Purkinje cell (primary cell): Measurements from ENCODE around the gene DDRGK1. TPM values are rescaled to one million over a fixed set of nuclear protein-coding genes. Genes with fewer than 3 reads are reported as not detected.

Source experiments
- polyA plus RNA-seq: library from polyadenylated mRNA; unstranded; fragments of >200 nt; fragmentation: Nextera tagmentation; gene quantifications from 2 replicates; pipeline ENCODE4 v1.2.1, GENCODE V29; 2014

DDRGK1 gene
- polyA plus RNA-seq, result 36.2 and 44.5 TPM in 2 replicates

DNA sequence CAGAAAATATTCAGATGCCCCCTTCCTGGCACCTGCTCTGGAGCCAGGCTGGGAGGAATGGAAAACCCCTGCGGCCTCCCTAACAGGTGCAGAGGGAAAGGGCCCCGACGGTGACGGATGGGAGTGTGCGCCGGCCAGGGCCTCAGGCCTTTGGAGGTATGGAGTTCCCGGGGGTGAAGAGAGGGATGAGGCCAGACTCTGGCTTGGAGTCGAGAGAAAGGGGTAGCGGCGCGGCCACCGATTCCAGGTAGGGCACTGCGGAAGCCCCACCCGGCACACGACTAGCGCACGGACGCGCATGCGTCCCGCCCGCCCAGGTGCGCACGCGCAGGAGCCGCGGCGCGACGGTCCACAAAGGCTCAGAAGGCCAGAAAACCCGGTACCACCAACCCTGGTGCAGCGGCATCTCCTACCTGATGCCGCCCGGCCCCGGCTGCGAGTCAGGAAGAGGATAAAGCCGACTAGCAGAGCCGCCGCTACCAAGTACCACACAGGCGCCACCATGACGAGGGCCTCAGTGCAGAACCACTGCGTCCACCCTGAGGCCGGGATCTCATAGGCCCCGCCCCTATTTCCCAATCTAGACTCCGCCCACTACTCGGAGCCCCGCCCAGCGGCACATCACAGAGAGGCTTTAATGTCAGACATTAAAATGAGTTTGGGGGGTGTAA lies at the start of gene DDRGK1:
TSS of gene DDRGK1 (minus strand) at position 559 of the 671 bp plus-strand sequence. CDS start at position 504, 55 bp downstream.

DNA sequence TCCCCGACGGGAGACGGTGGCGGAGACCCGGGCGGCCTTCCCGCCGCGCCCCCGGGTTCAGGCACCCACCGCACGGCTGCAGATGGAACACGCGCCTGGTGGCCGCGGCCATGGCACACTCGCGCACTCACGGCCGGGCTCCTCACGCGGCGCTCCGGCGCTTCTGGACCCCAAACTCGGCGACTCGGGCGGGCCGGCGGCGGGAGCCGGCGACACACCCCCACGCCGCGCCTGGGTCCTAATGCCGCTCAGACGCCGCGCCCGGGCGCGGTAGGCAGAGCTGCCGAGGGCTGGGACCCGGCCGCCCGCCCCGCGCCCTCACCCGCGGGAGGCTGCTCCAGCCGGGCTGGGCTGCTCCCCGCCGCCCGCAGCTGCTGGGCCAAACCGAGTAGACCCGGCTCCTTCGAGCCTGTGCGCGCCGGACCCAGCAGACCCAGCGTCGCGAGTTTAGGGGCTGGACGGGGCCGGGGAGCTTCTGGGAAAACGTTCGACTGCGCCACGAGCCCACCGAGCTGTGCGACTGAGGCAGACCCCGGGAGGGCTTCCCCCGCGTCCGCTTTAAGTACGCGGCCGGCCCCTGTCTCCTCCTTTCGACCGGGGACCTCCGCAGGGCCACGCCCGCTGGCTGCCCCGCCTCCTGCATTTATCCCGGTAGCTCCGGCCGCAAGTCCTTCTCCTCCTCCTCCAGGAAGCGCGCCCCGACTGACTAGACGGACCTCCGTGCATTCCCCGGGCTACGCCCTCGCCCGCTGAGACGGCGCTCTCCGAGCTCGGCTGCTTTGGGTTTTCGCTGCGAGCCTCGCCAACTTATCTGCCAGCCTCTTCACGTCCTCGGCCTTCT lies 34.8 kb upstream of the DDRGK1 start, which contains the start of gene SLC4A11:
TSS of gene SLC4A11 (minus strand) at position 165 of the 841 bp plus-strand sequence. CDS start at position 112, 53 bp downstream.

DNA sequence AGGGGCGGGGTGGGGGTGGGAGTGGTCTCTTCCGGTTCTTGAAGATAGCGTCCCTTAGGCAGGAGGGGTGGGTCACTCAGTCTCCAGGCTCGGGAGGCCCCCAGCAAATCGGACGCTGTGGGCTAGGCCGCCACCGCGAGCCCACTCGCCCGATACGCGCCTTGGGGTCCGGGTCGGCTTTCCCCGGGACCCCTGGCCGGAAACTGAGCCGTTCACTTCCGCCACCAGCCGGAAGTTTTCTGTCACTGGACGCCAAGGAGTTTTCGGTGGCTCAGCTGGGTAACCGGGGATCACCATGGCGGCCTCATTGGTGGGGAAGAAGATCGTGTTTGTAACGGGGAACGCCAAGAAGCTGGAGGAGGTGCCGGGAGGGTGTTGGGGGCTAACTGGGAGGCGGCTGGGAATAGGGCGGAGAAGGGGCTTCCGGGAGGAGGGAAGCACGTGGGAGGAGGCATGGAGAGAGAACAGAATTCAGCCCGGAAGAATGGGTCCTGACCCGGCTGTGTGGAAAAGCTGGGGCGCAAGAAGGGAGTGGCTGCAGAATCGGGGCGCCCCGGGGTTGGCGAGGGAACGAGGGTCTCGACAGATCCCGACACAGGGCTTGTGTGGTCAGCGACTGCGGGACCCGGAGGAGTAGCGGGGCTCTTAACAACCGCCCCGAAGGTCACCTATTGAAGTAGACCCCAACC lies 4.9 kb upstream of the DDRGK1 start, which contains the start of gene ITPA:
TSS of gene ITPA (plus strand) at position 242 of the 689 bp plus-strand sequence. CDS start at position 296, 54 bp downstream.

DNA sequence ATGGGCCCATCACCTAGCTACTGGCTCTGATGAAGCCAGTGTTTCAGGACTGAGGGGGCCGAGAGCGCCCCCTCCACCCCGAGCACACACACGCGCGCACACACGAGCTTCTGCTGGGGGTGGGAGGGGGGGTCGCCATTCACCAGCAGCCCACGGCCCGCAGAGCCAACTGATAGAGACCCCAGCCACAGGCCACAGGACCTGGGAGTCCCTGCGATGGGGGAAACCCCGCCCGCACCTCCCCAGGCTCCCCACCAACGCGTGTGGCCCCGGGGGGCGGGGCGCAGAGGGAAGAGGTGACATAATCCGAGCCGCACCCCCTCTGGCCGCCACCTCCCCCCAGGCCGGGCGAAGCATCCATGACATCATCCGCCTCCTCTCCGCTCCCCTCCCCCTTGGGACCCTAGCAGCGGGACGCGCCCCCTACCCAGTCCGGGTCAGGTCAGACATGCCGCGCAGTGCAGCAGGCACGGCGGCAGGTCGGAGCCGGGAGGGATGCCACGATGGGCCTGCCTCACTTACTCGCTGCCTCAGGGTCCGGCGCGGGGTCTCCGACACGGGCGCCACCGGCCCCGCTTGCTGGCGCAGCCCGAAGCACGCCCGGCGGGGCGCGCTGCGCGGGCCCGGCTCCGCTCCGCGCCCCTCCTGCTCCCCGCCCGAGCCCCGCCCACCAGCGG lies 31.4 kb downstream of the DDRGK1 start, which contains the start of gene LZTS3:
TSS of gene LZTS3 (minus strand) at position 617 of the 677 bp plus-strand sequence. CDS start 6,386 bp downstream, outside the sequence.

Other genes starting within 250 kb of the DDRGK1 start
- gene GNRH2, start 161.1 kb downstream of the DDRGK1 start, polyA plus RNA-seq, result not detected in 2 replicates
- 17.0 and 27.5 TPM in 2 replicates for gene MRPS26, start 158.6 kb downstream of the DDRGK1 start, polyA plus RNA-seq
- not detected in 2 replicates for gene OXT, start 133.1 kb downstream of the DDRGK1 start, polyA plus RNA-seq
- not detected in 2 replicates for gene AVP, start 120.0 kb downstream of the DDRGK1 start, polyA plus RNA-seq
- 9.1 and 14.6 TPM in 2 replicates for gene FASTKD5, start 44.8 kb downstream of the DDRGK1 start, polyA plus RNA-seq
- gene UBOX5, start 44.8 kb downstream of the DDRGK1 start, polyA plus RNA-seq, result 1.1 and 3.0 TPM in 2 replicates
- gene LZTS3, start 31.1 kb downstream of the DDRGK1 start, polyA plus RNA-seq, result 1.3 and 5.0 TPM in 2 replicates
- 8.6 and 20.5 TPM in 2 replicates for gene ITPA, start 4.8 kb upstream of the DDRGK1 start, polyA plus RNA-seq
- 0.34 and 1.2 TPM in 2 replicates for gene SLC4A11, start 34.5 kb upstream of the DDRGK1 start, polyA plus RNA-seq
- 3.0 and 4.1 TPM in 2 replicates for gene DNAAF9, start 203.0 kb upstream of the DDRGK1 start, polyA plus RNA-seq